VCaP (cell line): ENCODE measurements around the gene ZNF782.
"Not testable (repeated sequence)": the region's sequence is repeated elsewhere in the genome, so short reads cannot be mapped to it uniquely, and the experiment has no call there.

Experiments used
- H3K27ac ChIP-seq: fragments of 450-650 bp; 2 replicates; pipeline ENCODE4 v1.5.1; 2017
- TF ChIP-seq, protein P1 (sequence below): fragments of 450-650 bp; conservative IDR thresholded peaks from 2 replicates; pipeline ENCODE4 v1.5.1; 2017; ENCODE audit warnings: mild to moderate bottlenecking, moderate library complexity

ZNF782 gene

DNA sequence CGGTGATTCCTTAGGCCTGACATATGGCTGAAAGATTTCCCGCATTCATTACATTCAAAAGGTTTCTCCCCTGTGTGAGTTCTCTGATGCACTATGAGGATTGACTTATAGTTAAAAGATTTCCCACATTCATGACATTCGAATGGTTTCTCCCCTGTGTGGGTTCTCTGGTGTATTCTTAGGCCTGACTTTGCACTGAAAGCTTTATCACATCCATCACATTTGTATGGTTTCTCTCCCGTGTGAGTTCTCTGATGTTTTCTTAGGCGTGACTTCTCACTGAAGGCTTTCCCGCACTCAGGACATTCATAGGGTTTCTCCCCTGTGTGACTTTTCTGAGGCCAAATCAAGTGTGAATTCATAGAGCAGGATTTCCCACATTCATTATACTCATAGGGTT lies 35.8 kb downstream of the ZNF782 start:
- TF ChIP-seq, protein P1, sequence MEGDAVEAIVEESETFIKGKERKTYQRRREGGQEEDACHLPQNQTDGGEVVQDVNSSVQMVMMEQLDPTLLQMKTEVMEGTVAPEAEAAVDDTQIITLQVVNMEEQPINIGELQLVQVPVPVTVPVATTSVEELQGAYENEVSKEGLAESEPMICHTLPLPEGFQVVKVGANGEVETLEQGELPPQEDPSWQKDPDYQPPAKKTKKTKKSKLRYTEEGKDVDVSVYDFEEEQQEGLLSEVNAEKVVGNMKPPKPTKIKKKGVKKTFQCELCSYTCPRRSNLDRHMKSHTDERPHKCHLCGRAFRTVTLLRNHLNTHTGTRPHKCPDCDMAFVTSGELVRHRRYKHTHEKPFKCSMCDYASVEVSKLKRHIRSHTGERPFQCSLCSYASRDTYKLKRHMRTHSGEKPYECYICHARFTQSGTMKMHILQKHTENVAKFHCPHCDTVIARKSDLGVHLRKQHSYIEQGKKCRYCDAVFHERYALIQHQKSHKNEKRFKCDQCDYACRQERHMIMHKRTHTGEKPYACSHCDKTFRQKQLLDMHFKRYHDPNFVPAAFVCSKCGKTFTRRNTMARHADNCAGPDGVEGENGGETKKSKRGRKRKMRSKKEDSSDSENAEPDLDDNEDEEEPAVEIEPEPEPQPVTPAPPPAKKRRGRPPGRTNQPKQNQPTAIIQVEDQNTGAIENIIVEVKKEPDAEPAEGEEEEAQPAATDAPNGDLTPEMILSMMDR = no peak
- H3K27ac ChIP-seq = no peak overlapping the region

DNA sequence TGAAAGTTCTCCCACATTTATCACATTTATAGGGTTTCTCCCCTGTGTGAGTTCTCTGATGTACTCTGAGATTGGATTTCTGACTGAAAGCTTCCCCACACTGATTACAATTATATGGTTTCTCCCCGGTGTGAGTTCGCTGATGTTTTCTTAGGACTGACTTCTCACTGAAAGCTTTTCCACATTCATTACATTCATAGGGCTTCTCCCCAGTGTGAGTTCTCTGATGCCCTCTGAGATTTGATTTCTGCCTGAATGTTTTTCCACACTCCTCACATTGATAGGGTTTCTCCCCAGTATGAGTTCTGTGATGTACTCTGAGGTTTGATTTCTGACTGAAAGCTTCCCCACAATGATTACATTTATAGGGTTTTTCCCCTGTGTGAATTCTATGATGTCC lies 36.3 kb downstream of the ZNF782 start:
- no peak overlapping the region for H3K27ac ChIP-seq
- TF ChIP-seq, protein P1 = no peak

DNA sequence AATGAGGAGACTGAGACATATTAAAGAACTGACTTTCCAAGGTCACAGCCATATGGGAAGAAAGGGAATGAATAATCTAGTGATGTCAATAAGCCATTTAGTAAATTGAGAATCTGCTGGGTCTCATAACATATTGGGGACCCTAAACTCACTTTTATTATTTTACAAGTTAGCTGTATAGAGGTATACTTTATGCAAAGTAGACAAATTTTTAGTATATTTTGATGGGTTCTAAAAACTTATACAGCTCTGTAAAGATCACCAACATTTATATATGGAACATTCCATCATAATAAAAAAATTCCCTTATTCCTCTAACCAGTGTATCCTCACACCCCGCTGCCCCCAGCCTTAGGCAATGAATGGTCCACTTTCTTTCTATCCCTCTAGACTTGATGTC lies 40.7 kb downstream of the ZNF782 start:
- TF ChIP-seq, protein P1 = no peak

DNA sequence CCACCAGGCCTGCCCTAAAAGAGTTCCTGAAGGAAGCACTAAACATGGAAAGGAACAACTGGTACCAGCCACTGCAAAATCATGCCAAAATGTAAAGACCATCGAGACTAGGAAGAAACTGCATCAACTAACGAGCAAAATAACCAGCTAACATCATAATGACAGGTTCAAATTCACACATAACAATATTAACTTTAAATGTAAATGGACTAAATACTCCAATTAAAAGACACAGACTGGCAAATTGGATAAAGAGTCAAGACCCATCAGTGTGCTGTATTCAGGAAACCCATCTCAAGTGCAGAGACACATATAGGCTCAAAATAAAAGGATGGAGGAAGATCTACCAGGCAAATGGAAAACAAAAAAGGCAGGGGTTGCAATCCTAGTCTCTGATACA lies 55.4 kb downstream of the ZNF782 start:
- not testable (repeated sequence) for H3K27ac ChIP-seq

More for the DNA sequence above, 40.7 kb downstream of the ZNF782 start:
- H3K27ac ChIP-seq = no peak overlapping the region

DNA sequence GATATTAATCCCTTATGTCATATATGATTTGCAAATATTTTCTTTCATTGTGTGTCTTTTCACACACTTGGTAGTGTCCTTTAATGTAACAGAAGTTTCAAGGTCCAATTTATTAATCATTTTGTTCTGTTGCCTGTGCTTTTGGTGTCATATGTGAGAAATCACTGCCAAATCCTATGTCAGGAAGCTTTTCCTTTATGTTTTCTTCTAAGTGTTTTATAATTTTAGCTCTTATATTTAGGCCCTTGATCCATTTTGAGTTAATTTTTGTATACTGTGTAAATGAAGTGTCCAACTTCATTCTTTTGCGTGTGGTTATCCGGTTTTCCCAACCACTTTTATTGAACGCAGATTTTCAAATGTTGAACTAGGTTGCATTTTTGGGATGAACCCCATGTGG lies 70.3 kb downstream of the ZNF782 start:
- no peak overlapping the region for H3K27ac ChIP-seq
- TF ChIP-seq, protein P1 = no peak

DNA sequence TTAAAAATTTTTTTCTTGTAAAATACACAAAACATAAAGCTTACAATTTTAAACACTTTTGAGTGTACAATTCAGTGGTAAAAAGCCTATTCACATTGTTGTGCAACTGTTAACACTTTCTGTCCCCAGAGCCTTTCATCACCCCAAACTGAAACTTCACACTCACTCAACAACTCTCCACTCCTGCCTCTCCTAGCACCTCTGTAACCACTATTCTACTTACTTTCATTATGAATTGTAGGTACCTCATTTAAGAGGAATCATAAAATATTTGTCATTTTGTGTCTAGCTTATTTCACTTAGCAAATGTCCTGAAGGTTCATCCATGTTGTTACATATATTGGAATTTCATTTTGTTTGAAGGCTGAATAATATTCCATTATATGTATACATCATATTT lies 72.1 kb downstream of the ZNF782 start:
- TF ChIP-seq, protein P1 = no peak
- no peak overlapping the region for H3K27ac ChIP-seq

DNA sequence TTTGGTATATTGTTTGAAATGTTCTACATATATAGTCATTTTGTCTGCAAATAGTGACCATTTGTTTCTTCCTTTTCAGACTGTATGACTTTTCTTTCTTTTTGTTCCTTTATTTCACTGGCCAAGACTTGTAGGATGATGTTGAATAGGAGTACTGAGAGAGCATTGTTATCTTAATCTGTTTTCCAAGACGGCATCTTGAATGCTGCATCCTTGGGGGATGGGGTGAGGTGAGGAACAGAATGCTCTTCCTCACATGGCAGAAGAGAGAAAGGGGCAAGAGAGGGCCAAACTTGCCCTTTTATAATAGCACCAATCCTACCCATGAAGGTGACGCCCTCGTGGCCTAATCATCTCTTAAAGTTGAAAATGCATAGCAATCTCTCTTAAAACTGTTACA lies 72.8 kb downstream of the ZNF782 start:
- no peak overlapping the region for H3K27ac ChIP-seq
- TF ChIP-seq, protein P1 = no peak

DNA sequence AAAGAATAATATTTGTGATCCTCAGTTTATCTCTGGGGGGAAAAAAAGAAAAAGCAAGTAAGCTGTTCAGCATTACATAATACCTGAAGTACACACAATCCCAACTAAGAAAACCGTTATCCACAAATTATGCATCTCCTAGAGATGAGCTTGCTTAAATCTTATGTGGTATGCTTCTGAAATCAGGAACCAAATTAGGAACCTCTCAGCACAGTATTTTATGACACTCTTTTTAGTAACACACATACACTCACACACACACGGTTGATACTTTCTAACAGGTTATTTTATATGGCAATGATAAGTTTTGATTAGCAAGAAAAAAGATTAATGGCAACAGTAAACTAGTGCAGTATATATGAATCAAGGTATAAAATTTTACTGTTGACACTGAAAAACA lies 75.2 kb downstream of the ZNF782 start:
- H3K27ac ChIP-seq = peak overlapping the region; percentile 81; the same call in 1 of the 2 replicates
- TF ChIP-seq, protein P1 = no peak
